DMS153 treated with DMSO at 0.1 percent for 48 hours (cell line): ENCODE results near the gene WDR87.
"Not testable (repeated sequence)": the region's sequence is repeated elsewhere in the genome, so short reads cannot be mapped to it uniquely, and the experiment has no call there.

Source experiments
- DNase-seq: peaks from one replicate; lab custom pipeline; 2025; ENCODE audit not compliant: unreplicated experiment; lab: John Stamatoyannopoulos, UW

WDR87 gene

GRCh38 chr19:37931881-37932655, 25.7 kb upstream of the WDR87 start:
- DNase-seq = peak; percentile 91

GRCh38 chr19:37930416-37930815, 24.0 kb upstream of the WDR87 start:
- DNase-seq = no peak

GRCh38 chr19:37929355-37929923, 23.0 kb upstream of the WDR87 start:
- no peak for DNase-seq

- DNase-seq = no peak
These were observed 22.3 kb upstream of the WDR87 start for GRCh38 chr19:37928527-37929286.

GRCh38 chr19:37926711-37927110, 20.3 kb upstream of the WDR87 start:
- DNase-seq = no peak

GRCh38 chr19:37926255-37926654, 19.9 kb upstream of the WDR87 start:
- no peak for DNase-seq

- DNase-seq = no peak
These were observed 18.8 kb upstream of the WDR87 start for GRCh38 chr19:37925212-37925611.

GRCh38 chr19:37924573-37924972, 18.2 kb upstream of the WDR87 start:
- not testable (repeated sequence) for DNase-seq

GRCh38 chr19:37920591-37921450, 14.4 kb upstream of the WDR87 start:
- DNase-seq = no peak

- DNase-seq = peak; percentile 30
These were observed 8.5 kb upstream of the WDR87 start for GRCh38 chr19:37914908-37915307.

- DNase-seq = no peak
These were observed 3.3 kb upstream of the WDR87 start for GRCh38 chr19:37909661-37910199.

- no peak for DNase-seq
These were observed 1.5 kb upstream of the WDR87 start for GRCh38 chr19:37907735-37908455.

- peak; percentile 94 for DNase-seq
These were observed 708 bp upstream of the WDR87 start, which contains the start of gene SIPA1L3 for GRCh38 chr19:37906869-37907734. TSS of gene SIPA1L3 (plus strand) at chr19:37907208. CDS start at chr19:38081566, 174,358 bp downstream.

- no peak for DNase-seq
These were observed 3.3 kb downstream of the WDR87 start for GRCh38 chr19:37903096-37903495.

- DNase-seq = peak; percentile 71
These were observed 3.7 kb downstream of the WDR87 start for GRCh38 chr19:37902668-37903067.

- no peak for DNase-seq
These were observed 6.4 kb downstream of the WDR87 start for GRCh38 chr19:37899966-37900365.

GRCh38 chr19:37899453-37899852, 6.9 kb downstream of the WDR87 start:
- no peak for DNase-seq

GRCh38 chr19:37896180-37896579, 10.2 kb downstream of the WDR87 start:
- DNase-seq = no peak
